ENCODE measurements around the gene VWA8.
A peak's percentile ranks its signal among the peaks of the same experiment; 100 is the strongest.

Gene VWA8

DNA sequence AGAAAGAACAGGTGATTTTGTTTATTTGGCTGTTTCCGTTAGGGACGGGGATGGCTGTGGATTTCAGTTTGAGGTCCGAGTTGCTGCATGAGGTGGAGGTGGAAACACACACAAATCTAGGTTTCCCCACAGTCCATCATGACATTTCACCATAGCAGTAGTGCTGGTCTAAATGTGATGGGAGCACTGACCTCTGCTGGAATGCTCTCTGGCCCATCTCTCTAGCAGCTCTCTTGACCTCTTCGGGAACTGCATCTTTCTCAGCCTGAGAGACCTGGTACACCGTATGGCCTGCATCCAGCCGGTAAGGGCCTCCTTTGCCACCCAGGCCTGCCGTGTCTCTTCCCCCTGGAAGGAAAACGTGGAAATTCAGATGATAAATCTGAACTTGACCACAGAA lies 349.5 kb downstream of the VWA8 start:
- ATAC-seq, result no peak
- no peak for TF ChIP-seq ZNF70 (CRISPR knock-in tag; IDR thresholded peaks at IDR 0.05)
- no peak for TF ChIP-seq ZNF8 (CRISPR knock-in tag; IDR thresholded peaks at IDR 0.05)
- no peak for TF ChIP-seq SNAI2 (CRISPR knock-in tag; IDR thresholded peaks at IDR 0.05)
- no peak for TF ChIP-seq RARB (CRISPR knock-in tag; IDR thresholded peaks at IDR 0.05)
- TF ChIP-seq TCF4 (CRISPR knock-in tag; IDR thresholded peaks at IDR 0.05; ENCODE audit: borderline replicate concordance), result no peak
- TF ChIP-seq, protein P1, sequence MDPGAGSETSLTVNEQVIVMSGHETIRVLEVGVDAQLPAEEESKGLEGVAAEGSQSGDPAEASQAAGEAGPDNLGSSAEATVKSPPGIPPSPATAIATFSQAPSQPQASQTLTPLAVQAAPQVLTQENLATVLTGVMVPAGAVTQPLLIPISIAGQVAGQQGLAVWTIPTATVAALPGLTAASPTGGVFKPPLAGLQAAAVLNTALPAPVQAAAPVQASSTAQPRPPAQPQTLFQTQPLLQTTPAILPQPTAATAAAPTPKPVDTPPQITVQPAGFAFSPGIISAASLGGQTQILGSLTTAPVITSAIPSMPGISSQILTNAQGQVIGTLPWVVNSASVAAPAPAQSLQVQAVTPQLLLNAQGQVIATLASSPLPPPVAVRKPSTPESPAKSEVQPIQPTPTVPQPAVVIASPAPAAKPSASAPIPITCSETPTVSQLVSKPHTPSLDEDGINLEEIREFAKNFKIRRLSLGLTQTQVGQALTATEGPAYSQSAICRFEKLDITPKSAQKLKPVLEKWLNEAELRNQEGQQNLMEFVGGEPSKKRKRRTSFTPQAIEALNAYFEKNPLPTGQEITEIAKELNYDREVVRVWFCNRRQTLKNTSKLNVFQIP (CRISPR knock-in tag; IDR thresholded peaks at IDR 0.05; ENCODE audit: borderline replicate concordance, low read depth), result no peak
- no peak for TF ChIP-seq TOX (CRISPR knock-in tag; IDR thresholded peaks at IDR 0.05; ENCODE audit: borderline replicate concordance)
- no peak for TF ChIP-seq CSDC2 (CRISPR knock-in tag; IDR thresholded peaks at IDR 0.05)
- TF ChIP-seq ESRRG (CRISPR knock-in tag; IDR thresholded peaks at IDR 0.05), result no peak
- TF ChIP-seq, protein P2, sequence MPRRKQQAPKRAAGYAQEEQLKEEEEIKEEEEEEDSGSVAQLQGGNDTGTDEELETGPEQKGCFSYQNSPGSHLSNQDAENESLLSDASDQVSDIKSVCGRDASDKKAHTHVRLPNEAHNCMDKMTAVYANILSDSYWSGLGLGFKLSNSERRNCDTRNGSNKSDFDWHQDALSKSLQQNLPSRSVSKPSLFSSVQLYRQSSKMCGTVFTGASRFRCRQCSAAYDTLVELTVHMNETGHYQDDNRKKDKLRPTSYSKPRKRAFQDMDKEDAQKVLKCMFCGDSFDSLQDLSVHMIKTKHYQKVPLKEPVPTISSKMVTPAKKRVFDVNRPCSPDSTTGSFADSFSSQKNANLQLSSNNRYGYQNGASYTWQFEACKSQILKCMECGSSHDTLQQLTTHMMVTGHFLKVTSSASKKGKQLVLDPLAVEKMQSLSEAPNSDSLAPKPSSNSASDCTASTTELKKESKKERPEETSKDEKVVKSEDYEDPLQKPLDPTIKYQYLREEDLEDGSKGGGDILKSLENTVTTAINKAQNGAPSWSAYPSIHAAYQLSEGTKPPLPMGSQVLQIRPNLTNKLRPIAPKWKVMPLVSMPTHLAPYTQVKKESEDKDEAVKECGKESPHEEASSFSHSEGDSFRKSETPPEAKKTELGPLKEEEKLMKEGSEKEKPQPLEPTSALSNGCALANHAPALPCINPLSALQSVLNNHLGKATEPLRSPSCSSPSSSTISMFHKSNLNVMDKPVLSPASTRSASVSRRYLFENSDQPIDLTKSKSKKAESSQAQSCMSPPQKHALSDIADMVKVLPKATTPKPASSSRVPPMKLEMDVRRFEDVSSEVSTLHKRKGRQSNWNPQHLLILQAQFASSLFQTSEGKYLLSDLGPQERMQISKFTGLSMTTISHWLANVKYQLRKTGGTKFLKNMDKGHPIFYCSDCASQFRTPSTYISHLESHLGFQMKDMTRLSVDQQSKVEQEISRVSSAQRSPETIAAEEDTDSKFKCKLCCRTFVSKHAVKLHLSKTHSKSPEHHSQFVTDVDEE (CRISPR knock-in tag; IDR thresholded peaks at IDR 0.05), result no peak
- TF ChIP-seq ZFP3 (CRISPR knock-in tag; IDR thresholded peaks at IDR 0.05), result no peak
- TF ChIP-seq PPARA (CRISPR knock-in tag; IDR thresholded peaks at IDR 0.05; ENCODE audit: borderline replicate concordance), result no peak
- no peak for TF ChIP-seq BACH2 (CRISPR knock-in tag; IDR thresholded peaks at IDR 0.05; ENCODE audit: borderline replicate concordance)

DNA sequence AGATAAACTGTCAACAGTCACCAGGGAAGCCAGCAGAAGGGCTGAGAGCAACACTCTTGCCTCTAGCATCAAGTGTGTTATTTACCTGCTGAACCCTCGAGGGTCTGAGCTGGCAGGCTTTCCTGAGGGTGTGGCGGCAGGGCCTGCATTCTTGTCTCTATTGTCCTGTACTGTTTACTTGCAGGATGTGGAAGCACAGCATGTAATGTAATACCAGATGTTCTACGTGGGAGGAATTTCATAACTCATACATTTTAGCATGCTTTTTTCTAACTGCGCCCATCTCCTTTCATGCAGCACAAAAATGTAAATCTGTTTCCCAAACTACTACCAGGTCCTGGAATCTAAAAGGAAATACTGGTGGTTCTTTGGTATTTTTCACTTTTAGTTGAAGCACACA lies 350.5 kb downstream of the VWA8 start:
- no peak for ATAC-seq
- TF ChIP-seq, protein P3, sequence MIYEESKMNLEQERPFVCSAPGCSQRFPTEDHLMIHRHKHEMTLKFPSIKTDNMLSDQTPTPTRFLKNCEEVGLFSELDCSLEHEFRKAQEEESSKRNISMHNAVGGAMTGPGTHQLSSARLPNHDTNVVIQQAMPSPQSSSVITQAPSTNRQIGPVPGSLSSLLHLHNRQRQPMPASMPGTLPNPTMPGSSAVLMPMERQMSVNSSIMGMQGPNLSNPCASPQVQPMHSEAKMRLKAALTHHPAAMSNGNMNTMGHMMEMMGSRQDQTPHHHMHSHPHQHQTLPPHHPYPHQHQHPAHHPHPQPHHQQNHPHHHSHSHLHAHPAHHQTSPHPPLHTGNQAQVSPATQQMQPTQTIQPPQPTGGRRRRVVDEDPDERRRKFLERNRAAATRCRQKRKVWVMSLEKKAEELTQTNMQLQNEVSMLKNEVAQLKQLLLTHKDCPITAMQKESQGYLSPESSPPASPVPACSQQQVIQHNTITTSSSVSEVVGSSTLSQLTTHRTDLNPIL (CRISPR knock-in tag; IDR thresholded peaks at IDR 0.05; ENCODE audit: low read depth), result no peak
- TF ChIP-seq ESRRG (CRISPR knock-in tag; IDR thresholded peaks at IDR 0.05) (no peak), ZFP30 (CRISPR knock-in tag; IDR thresholded peaks at IDR 0.05) (no peak), PPARA (CRISPR knock-in tag; IDR thresholded peaks at IDR 0.05; ENCODE audit: borderline replicate concordance) (no peak), SNAI2 (CRISPR knock-in tag; IDR thresholded peaks at IDR 0.05) (no peak), ARNTL (CRISPR knock-in tag; IDR thresholded peaks at IDR 0.05; ENCODE audit: borderline replicate concordance, low read depth) (no peak), OSR1 (CRISPR knock-in tag; IDR thresholded peaks at IDR 0.05) (no peak)

DNA sequence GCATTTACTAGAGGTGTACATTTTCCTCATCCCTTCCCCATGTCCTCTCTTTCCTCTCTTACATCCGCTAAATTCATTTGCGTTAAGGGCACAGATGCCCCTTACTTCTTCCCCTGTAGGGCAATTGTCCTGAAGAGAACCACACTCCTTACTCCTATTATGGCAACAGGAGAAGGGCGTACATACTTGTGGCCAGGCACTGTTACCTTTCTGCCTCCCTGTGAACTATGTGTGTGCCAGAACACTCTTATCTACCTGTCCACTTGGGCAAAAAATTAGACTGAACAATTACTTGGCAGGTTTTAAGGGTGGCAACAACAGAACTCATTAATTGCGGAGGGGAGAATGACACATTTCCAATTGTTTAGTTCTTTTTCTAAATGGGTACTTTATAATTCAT lies 351.1 kb downstream of the VWA8 start:
- no peak for ATAC-seq
- TF ChIP-seq, protein P4, sequence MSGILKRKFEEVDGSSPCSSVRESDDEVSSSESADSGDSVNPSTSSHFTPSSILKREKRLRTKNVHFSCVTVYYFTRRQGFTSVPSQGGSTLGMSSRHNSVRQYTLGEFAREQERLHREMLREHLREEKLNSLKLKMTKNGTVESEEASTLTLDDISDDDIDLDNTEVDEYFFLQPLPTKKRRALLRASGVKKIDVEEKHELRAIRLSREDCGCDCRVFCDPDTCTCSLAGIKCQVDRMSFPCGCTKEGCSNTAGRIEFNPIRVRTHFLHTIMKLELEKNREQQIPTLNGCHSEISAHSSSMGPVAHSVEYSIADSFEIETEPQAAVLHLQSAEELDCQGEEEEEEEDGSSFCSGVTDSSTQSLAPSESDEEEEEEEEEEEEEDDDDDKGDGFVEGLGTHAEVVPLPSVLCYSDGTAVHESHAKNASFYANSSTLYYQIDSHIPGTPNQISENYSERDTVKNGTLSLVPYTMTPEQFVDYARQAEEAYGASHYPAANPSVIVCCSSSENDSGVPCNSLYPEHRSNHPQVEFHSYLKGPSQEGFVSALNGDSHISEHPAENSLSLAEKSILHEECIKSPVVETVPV (CRISPR knock-in tag; IDR thresholded peaks at IDR 0.05), result no peak
- TF ChIP-seq ZNF70 (CRISPR knock-in tag; IDR thresholded peaks at IDR 0.05) (no peak), ZFP30 (CRISPR knock-in tag; IDR thresholded peaks at IDR 0.05) (no peak), ZNF8 (CRISPR knock-in tag; IDR thresholded peaks at IDR 0.05) (no peak), CSDC2 (CRISPR knock-in tag; IDR thresholded peaks at IDR 0.05) (no peak), BACH2 (CRISPR knock-in tag; IDR thresholded peaks at IDR 0.05; ENCODE audit: borderline replicate concordance) (no peak), SNAI2 (CRISPR knock-in tag; IDR thresholded peaks at IDR 0.05) (no peak)

DNA sequence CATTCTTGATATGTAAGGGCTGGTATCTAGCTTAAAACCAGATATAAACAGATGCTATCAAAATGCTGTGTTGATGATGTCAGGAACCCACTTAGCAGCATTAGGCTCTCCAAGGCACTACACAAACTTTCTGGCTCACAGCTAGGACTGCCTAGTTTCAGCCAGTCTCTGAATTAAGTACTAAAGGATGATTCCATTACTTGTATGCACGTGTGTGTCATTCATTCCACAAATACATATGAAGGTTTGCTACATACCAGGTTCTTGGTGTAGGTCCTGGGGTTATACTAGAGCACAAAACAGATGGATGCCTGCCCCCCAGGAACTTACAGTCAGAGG lies 352.1 kb downstream of the VWA8 start:
- ATAC-seq, result peak; percentile 67
- TF ChIP-seq TCF4 (CRISPR knock-in tag; IDR thresholded peaks at IDR 0.05; ENCODE audit: borderline replicate concordance) (peak; percentile 33; the same call in 1 of the 2 replicates), ISL1 (CRISPR knock-in tag; IDR thresholded peaks at IDR 0.05) (peak; percentile 15; the same call in 1 of the 2 replicates), CSDC2 (CRISPR knock-in tag; IDR thresholded peaks at IDR 0.05) (no peak)
- TF ChIP-seq, protein P2 (CRISPR knock-in tag; IDR thresholded peaks at IDR 0.05), result 0 out of 2 replicates have a peak, but pooled peaks have one; percentile 66
